ENCODE data around the gene VWA5B1.

GRCh38 chr1:20367116-20367585, 76.5 kb downstream of the VWA5B1 start:
- TF ChIP-seq POLR2AphosphoS5 (IDR thresholded peaks at IDR 0.05; ENCODE audit: low read depth) = no peak
- peak; percentile 65 to 74 for TF ChIP-seq CTCF (conservative IDR thresholded peaks at IDR 0.05; ENCODE audit: low read depth in 2 of 2)
- no peak for TF ChIP-seq JUNB (IDR thresholded peaks at IDR 0.05; ENCODE audit: unreplicated experiment)
- no peak for TF ChIP-seq EZH2 (IDR thresholded peaks at IDR 0.05; ENCODE audit: low read depth, unreplicated experiment)
- no peak for TF ChIP-seq CREB1 (CRISPR knock-in tag; IDR thresholded peaks at IDR 0.05; ENCODE audit: low read depth)
- TF ChIP-seq REST (IDR thresholded peaks at IDR 0.05; ENCODE audit: unreplicated experiment) = no peak

Data from GM23338 (cell line).